HG03575 (cell line): ENCODE measurements around the gene CYB561.

Source experiments
- ATAC-seq: cut with Tn5 transposase; IDR thresholded peaks from one replicate; pipeline ENCODE4 v1.9.1; 2021; ENCODE audit not compliant: unreplicated experiment, insufficient number of reproducible peaks, low FRiP score; ENCODE audit errors: extremely low read depth

The CYB561 gene

GRCh38 chr17:63452962-63453551, 7.0 kb upstream of the CYB561 start:
- no peak for ATAC-seq

GRCh38 chr17:63452046-63452961, 6.2 kb upstream of the CYB561 start:
- ATAC-seq = no peak

GRCh38 chr17:63451150-63451549, 5.0 kb upstream of the CYB561 start:
- no peak for ATAC-seq

GRCh38 chr17:63450551-63450950, 4.4 kb upstream of the CYB561 start:
- ATAC-seq = no peak

GRCh38 chr17:63448655-63449054, 2.5 kb upstream of the CYB561 start:
- no peak for ATAC-seq

GRCh38 chr17:63447471-63448009, 1.4 kb upstream of the CYB561 start:
- ATAC-seq = no peak

- no peak for ATAC-seq
Measured at GRCh38 chr17:63446753-63447470, 806 bp upstream of the CYB561 start.

GRCh38 chr17:63445571-63445953, 544 bp downstream of the CYB561 start:
- no peak for ATAC-seq

- ATAC-seq = no peak
Measured at GRCh38 chr17:63445065-63445464, 1.0 kb downstream of the CYB561 start.

- no peak for ATAC-seq
Measured at GRCh38 chr17:63444457-63444856, 1.6 kb downstream of the CYB561 start.

- ATAC-seq = no peak
Measured at GRCh38 chr17:63443053-63443452, 3.1 kb downstream of the CYB561 start.

- ATAC-seq = no peak
Measured at GRCh38 chr17:63442549-63443035, 3.5 kb downstream of the CYB561 start.

GRCh38 chr17:63442074-63442473, 4.0 kb downstream of the CYB561 start:
- ATAC-seq = no peak

GRCh38 chr17:63441654-63442053, 4.5 kb downstream of the CYB561 start:
- ATAC-seq = no peak

- ATAC-seq = no peak
Measured at GRCh38 chr17:63440770-63441335, 5.3 kb downstream of the CYB561 start.

GRCh38 chr17:63440127-63440769, 5.9 kb downstream of the CYB561 start:
- ATAC-seq = no peak

GRCh38 chr17:63439687-63440086, 6.4 kb downstream of the CYB561 start:
- ATAC-seq = no peak

GRCh38 chr17:63438092-63439051, 7.7 kb downstream of the CYB561 start:
- ATAC-seq = no peak
